HG02943 (cell line): ENCODE results near the gene SCUBE1.
"Not testable (repeated sequence)": the region's sequence is repeated elsewhere in the genome, so short reads cannot be mapped to it uniquely, and the experiment has no call there.

ENCODE experiments used
- ATAC-seq: cut with Tn5 transposase; IDR thresholded peaks from one replicate; pipeline ENCODE4 v1.9.1; 2021; ENCODE audit warnings: mild to moderate bottlenecking, low read depth, moderate library complexity; ENCODE audit not compliant: unreplicated experiment

Gene SCUBE1

DNA sequence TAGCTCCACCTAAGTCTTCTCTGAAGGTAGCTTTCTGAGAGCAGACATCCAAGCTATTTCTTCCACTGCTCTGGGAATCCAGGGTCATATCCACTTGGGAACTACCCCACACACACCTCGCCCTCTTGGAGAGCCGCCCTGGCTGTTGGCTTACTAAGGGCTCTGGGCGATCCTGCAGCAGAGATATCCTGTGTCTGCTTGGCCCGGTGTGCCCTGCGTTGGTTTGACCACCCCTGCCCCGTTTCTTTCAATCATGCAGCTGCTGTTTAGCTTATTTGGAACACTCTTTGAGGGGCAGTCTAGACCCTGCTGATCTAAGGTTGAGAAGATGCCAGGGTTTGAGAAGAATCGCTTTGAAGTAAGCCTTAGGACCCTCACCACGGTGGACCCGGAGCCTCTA lies 17.4 kb upstream of the SCUBE1 start:
- no peak for ATAC-seq

DNA sequence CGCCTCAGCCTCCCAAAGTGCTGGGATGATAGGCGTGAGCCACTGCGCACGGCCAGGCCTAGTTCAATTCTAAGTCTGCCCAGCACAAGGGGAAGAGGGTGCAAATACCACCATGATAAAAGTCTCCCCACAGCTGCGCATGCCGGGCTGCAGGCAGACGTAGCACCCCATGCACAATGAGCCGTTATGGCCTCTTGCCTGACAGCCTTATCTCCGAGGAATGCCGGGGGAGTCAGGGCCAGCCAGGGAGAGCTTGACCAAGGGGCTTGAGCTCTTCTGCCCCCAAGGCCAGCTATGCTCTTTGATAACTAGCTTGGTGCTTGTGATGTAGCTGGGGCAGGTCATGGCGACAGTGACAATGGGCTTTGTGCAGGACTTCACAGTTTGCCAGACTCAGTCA lies 13.7 kb upstream of the SCUBE1 start:
- ATAC-seq = no peak

DNA sequence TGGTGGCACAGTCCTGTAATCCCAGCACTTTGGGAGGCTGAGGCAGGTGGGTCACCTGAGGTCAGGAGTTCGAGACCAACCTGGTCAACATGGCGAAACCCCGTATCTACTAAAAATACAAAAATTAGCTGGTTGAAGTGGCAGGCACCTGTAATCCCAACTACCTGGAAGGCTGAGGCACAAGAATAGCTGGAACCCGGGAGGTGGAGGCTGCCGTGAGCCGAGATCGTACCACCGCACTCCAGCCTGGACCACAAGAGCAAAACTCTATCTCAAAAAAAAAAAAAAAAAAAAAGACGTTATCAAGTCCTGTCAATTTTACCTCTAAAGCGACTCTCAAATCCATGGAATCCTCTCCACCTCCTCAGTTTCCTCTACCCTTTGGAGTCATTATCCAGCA lies 12.5 kb upstream of the SCUBE1 start:
- not testable (repeated sequence) for ATAC-seq

DNA sequence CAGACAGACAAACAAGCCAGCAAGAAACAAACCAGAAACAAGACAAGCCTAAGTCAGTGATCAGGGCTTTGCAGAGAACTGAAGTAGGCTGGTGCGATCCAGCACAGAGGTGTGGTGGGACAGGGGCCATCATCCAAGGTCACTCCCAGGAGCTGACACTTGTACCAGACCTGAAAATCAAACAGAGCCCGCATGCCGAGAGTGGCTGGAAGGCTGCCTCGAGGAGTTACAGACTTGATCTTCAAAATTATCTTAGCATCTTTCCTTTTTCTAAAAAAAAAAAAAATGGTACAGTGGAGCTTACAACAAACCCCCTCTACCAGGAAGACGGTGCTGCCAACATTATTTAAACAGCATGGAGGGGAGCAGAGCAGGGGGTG lies 8.8 kb upstream of the SCUBE1 start:
- no peak for ATAC-seq

DNA sequence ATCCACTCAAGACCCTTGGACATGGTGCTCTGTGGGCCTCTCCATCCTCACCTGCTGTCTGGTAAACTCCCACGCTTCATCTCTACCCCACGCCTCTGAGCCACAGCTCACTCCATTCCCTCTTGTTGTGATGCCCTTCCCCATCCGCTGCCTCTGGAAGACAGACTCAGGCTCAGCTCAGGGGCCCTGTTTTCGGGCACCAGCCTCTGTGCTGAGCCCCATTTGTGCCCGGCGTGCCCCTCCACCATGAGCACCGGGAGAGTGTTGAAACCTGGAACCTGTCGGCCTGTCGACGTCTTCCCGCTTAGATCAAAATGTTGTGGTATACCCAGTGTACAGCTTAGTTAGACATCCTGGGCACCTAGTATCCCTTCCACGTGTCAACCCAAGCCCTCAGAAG lies 6.5 kb upstream of the SCUBE1 start:
- no peak for ATAC-seq

- no peak for ATAC-seq
These were observed 3.4 kb upstream of the SCUBE1 start for GRCh38 chr22:43346521-43346929.

DNA sequence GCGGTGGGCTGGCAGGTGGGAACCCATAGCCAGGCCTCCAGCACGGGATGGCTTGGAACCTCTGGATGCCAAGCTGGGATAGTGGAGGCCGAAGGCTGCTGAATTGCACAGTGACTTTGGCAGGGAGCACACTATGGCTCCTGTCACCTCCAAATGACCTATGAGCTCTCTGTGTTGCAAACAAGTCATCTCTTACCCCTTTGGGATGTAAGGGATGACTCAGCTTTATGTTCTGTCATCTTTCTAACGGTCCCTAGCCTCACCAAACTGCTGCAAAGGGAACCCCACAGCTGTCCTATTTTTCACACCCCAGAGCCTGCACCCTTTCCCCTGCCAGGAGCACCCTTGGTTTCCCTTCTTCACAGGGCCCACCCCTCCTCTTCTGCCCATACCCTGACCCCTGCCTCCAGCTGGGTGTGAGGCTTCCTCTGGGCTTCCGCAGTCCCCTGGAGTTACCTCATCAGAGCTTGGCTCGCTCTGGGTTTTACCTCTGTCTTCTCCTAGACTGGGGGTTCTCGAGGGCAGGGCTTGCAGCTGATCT lies 2.7 kb upstream of the SCUBE1 start:
- ATAC-seq = no peak

DNA sequence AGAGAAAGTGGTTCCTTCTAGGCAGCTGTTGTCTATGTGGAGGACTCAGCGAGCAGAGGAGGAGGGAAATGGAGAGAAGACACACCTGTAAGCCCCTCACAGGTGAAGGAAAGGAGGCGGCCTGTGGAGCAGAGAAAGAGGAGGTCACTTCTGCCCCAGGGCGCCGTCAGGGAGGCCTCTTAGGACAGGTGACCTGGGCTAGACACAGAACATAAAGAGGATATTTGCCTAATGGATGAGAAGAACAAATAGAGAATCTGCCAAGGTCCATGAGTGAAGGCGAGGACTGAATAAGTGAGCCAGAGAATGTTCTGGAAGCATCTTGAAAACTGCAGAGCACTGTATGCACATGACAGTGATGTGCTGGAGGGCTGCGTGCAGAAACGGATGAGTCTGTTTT lies 2.2 kb upstream of the SCUBE1 start:
- no peak for ATAC-seq

DNA sequence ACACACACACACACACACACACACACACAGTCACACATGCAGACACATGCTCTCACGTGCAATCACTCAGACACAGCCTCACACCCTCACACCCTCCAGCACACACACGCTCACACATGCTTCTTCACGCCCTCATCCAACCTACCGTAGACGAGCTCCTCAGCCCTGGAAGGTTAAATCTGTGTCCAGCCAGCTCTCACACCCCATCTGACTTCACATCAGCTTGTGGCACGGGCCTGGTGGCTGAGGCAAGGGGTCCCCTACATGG lies 1.3 kb upstream of the SCUBE1 start:
- ATAC-seq = no peak

DNA sequence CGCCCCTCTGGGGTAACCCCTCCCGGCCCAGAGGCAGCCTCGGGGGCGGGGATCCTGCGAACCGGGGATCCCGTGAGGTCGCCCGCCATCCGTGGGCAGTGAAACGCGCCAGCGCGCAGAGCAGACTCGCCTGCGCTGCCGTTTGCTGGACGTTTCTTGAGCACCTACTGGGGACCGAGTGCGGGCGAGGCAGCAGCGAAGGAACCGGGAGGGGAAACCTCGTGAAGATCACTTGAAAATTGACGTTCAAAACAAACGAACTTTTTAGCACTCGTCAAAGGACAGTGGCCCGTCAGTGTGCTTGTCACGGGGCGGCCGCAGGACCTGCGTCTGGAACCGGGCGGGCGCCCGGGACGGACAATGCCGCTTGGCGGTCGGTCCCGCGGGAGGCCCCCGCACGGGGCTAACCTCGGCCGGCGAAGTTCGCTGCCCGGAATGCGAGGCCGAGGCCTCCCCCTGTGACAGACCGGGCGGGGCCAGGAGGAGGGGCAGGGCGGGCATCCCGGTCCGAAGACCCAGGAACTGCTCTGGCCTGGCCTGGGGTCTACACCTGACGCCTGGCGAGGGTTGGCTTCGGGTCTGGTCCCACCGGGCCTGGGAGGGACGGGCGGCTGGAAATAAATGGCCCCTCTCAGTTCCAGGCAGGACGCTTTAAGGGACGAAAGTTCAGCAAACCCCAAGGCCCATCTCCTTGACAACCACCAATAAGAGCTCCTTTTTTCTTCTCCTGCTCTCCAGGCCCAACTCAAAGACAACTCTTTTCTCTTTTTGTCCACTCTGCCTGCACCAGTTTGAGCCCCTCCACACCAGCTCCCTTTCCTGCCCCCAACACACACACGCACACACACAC lies 723 bp upstream of the SCUBE1 start:
- ATAC-seq = no peak

DNA sequence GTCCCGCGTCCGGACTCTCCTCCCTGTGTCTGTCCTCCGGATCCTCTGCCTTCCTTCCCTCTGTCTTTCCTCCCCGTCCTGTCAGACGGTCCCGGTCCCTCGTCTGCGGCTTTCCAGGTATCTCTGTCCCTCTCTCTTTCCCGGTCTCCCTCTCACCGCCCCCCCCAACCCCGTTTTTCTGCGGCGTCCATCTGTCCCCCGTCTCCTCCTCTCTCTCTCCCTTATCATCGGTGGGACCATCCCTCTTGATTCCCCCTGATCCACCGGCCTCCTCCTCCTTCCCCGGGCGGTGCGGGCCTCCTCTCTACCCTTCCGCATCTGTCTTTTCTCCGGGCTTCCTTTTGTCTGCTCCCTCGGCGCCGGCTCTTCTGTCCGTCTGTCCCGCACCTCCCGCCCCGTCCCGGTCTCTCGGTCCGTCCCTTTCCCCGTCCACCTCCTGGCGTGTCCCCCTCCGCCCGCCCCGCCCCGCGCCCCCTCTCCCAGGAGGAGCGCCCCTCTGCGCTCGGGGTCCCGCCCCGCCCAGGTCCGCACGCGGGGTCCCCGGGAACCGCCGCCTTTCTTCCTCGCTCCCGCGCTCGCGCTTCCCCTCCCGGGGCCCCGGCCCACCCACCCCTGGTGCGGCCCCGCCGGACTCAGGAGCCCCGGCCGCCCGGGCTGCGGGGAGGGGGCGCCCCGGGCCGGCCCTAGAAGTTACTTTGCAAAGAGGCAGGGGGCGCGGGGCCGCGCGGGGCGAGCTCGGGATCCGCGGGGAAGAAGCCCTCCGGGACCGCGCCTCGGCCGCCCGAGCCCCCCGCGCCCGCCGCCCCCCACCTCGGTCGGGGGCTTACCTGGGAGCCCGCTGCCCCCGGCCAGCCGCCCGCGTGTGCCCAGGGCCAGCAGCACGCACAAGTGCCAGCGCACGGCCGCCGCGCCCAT lies 568 bp downstream of the SCUBE1 start:
- ATAC-seq = no peak

DNA sequence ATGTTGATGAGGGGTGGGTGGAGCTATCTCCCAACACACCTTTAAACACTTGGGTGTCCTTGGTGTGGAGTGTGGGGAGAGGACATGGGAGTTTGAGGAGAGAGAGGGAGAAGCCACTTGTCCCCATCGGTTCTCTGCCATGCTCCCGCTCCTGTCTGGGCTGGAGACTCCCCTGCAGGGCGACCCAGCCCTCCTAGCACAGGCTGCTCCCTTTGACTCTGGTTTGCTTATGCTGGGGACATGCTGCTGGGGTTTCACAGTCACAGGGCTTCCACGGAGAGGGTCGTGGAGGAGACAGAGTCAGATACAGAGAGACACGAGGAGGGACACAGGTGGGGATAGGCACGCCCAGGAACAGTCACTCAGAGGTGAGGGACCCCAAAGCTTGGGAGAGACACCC lies 1.6 kb downstream of the SCUBE1 start:
- no peak for ATAC-seq

GRCh38 chr22:43338766-43339345 lies 4.3 kb downstream of the SCUBE1 start:
- no peak for ATAC-seq

DNA sequence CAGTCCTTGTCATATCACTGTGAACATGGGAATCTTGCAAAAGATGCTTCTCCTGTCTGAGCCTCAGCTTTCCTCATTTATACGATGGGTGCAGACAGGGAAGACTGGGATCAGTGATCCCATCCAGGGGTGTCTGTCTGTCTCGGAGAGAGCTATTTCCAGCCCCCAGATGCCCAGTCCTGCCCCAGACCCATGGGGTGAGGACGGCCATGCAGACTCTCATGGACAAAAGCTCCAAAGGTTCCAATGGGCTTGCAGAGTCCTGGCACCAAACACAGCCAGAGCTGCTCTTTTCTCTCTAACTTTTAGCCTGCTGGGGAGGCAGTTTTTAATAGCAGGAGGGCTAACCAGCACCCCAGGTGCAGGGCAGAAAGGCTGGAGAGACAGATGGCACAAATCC lies 5.2 kb downstream of the SCUBE1 start:
- no peak for ATAC-seq

DNA sequence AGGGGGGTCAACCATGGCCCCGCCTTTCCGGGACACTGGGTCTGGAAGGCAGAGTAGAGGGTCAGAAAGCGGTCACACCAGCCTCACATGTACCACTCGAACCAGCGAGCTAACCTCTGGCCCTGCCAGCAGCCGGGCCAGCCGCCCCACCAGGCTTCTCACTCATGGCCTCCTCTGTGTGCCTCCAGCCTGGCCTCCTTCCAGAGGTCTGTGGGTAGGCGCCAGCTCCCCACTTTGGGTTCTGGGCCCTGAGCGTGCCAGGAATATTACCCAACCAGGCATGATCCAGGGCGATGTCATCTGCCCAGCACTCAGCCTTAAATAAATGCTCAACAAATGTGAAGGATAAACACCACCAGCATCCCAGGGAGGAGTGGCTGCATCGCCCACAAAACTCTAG lies 5.8 kb downstream of the SCUBE1 start:
- ATAC-seq = no peak

GRCh38 chr22:43334378-43334777 lies 8.8 kb downstream of the SCUBE1 start:
- ATAC-seq = no peak

DNA sequence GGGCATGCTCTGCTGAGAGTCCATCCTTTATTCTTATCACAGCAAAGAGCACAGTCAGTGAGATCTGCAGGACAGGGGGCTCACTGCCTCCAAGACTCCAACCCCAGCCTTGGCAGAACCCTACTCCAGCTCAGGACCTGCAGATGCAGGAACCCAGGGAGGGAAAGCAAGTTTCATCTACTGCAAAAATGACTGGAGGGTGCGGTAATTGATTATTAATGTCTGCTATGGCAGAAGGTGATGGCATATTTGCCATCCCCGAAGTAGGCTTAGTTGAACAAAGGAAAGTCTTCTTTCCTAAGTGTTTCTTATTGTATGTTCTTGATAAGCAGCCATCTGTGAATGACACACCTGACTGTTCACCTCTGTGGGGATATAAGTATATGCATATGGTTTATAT lies 9.2 kb downstream of the SCUBE1 start:
- ATAC-seq = no peak

DNA sequence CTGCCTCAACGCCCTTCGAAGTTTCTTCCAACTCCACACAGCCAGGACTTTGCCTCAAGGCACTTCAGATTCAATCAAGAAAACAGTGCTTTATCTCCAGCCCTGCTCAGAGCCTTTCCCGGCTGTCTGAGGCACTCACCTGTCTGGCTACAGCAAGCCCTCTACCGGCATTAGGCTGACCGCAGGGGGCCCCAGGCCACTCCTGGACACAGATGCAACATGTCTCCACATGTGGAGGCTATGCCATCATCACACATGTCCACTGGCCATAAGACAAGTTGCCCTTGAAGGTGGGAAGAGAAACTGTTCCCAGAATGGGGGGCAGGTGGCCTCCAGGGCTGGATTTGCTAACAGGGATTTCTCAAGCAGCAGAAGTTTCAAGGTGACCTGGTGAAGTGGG lies 10.0 kb downstream of the SCUBE1 start:
- ATAC-seq = no peak

- ATAC-seq = no peak
These were observed 11.5 kb downstream of the SCUBE1 start for GRCh38 chr22:43331698-43332097.

DNA sequence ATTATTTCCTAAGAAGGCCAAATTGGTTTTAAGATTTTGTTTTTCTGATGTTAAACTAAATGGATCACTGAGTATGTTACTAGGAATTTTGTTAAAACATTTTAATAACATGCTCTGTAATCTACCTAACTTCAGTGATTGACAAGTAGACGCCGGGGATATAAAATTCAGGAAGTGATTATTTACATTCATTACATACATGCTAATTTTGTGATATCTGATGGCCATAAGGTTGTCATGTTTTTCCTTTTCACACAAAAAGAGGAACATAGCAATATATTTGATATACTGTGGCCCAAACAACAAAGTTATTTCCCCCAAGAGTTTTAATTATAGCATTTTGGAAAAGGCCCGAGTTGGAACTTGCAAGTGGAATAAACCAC lies 12.1 kb downstream of the SCUBE1 start:
- ATAC-seq = no peak
